HG03108 (cell line): ENCODE results near the gene DPEP3.

ENCODE experiments used
- ATAC-seq: cut with Tn5 transposase; IDR thresholded peaks from one replicate; pipeline ENCODE4 v1.9.1; 2021; ENCODE audit warnings: moderate library complexity; ENCODE audit not compliant: unreplicated experiment

Gene DPEP3

GRCh38 chr16:67933805-67934204 lies 46.5 kb downstream of the DPEP3 start:
- no peak for ATAC-seq

DNA sequence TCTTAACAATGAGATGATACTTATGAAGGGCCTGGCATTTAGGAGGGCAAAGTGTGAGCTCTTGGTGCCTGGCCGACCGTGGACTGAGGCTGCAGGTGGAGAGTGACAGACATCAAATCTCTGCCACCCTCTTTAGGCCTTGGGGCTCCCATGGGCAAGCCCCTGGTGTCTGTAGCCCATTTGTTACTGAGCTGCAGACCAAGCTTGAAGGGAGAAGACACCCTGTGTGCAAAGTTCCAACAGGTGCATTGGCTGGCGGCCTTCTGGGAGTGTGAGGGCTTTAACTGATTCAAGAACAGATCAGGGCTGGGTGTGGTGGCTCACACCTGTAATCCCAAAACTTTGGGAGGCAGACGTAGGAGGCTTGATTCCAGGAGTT lies 47.8 kb downstream of the DPEP3 start:
- ATAC-seq: no peak

DNA sequence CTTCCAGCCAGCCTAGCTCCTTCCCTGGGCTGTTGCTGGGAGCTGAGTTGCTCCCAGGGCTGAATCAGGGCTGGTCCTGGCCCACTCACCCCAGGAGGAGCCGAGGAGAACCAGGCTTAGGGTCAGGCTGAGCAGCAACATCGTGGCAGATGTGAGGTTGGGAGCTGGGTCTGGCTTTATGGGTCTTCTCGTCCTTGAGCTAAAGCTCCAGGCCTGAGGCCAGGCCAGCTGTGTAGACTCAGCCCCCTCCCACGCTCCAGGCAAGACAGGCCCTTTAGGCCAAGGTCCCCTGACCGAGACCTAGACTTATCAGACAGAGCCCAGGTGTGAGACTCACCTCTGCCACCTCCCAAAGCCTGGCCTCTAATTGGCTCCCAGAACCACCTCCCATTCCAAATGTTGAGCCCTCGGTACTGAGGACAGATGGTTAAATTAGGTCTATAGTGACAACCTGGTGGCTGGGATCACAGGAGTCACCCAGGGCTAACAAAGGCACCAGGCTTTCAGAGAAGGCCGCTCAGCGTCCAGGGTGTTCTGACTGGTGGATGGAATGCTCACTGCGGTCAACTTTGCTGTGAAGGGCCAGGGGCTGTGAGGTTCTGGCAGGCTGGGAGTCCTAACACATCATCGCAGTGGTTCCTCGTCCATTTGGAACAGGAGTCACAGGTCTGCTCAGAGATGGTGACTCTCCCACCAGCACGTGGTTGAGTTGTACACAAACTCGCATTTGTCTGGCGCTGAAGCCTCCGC lies 48.4 kb downstream of the DPEP3 start, which contains the start of gene CTRL:
TSS of gene CTRL (minus strand) at position 151 of the 750 bp plus-strand sequence. CDS start at position 141, 10 bp downstream.
- no peak for ATAC-seq

GRCh38 chr16:67930678-67931211 lies 49.6 kb downstream of the DPEP3 start:
- no peak for ATAC-seq

GRCh38 chr16:67930191-67930590 lies 50.1 kb downstream of the DPEP3 start:
- no peak for ATAC-seq

DNA sequence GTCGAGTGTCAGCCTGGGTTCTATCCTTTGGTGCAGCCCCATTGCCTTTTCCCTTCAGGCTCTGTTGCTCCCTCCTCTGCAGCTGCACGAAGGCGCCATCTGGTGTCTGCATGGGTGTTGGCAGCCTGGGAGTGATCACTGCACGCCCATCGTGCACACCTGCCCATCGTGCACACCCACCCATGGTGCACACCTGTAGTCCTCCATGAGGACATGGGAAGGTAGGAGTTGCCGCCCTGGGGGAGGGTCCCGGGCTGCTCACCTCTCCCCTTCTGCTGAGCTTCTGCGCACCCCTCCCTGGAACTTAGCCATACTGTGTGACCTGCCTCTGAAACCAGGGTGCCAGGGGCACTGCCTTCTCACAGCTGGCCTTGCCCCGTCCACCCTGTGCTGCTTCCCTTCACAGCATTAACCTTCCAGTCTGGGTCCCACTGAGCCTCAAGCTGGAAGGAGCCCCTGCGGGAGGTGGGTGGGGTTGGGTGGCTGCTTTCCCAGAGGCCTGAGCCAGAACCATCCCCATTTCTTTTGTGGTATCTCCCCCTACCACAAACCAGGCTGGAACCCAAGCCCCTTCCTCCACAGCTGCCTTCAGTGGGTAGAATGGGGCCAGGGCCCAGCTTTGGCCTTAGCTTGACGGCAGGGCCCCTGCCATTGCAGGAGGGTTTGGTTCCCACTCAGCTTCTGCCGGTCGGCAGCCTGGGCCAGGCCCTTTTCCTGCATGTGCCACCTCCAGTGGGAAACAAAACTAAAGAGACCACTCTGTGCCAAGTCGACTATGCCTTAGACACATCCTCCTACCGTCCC lies 51.5 kb downstream of the DPEP3 start:
- ATAC-seq: no peak

- no peak for ATAC-seq
These were observed 52.2 kb downstream of the DPEP3 start for GRCh38 chr16:67928147-67928546.

DNA sequence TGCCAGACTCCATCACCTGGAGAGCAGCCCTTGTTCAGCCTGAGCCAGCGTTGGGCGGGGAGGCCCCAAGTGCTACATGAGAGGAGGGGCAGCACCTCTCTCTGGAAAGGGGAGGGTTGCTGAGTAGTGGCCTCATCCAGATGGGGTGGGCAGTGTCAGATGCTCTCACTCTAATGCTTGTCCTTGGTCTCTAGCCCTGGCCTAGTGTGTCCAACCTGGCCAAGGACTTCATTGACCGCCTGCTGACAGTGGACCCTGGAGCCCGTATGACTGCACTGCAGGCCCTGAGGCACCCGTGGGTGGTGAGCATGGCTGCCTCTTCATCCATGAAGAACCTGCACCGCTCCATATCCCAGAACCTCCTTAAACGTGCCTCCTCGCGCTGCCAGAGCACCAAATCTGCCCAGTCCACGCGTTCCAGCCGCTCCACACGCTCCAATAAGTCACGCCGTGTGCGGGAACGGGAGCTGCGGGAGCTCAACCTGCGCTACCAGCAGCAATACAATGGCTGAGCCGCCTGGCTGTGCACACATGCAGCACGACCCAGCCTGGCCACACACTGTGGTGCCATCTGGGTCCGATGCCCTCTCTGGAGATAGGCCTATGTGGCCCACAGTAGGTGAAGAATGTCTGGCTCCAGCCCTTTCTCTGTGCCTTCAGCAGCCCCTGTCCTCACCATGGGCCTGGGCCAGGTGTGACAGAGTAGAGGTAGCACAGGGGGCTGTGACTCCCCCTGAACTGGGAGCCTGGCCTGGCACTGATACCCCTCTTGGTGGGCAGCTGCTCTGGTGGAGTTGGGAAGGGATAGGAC lies 53.0 kb downstream of the DPEP3 start:
- no peak for ATAC-seq

GRCh38 chr16:67926181-67926750 lies 54.0 kb downstream of the DPEP3 start:
- ATAC-seq: no peak
